NK-92 (cell line): ENCODE data around the gene RIN3.

ENCODE experiments used
- DNase-seq: peaks from one replicate; lab custom pipeline; 2025; ENCODE audit not compliant: unreplicated experiment; lab: John Stamatoyannopoulos, UW

Gene RIN3

GRCh38 chr14:92644970-92645515 lies 131.5 kb downstream of the RIN3 start:
- DNase-seq: no peak

- no peak for DNase-seq
Observed at GRCh38 chr14:92645841-92646478, 132.4 kb downstream of the RIN3 start.

GRCh38 chr14:92646952-92647796 lies 133.6 kb downstream of the RIN3 start:
- DNase-seq: no peak

- no peak for DNase-seq
Observed at GRCh38 chr14:92647797-92648279, 134.3 kb downstream of the RIN3 start.

- no peak for DNase-seq
Observed at GRCh38 chr14:92649066-92649465, 135.5 kb downstream of the RIN3 start.

GRCh38 chr14:92649934-92650545 lies 136.5 kb downstream of the RIN3 start:
- no peak for DNase-seq

- DNase-seq: no peak
Observed at GRCh38 chr14:92650581-92651105, 137.1 kb downstream of the RIN3 start.

- DNase-seq: peak; percentile 59
Observed at GRCh38 chr14:92651106-92651757, 137.7 kb downstream of the RIN3 start.

- DNase-seq: no peak
Observed at GRCh38 chr14:92651758-92652406, 138.3 kb downstream of the RIN3 start.

GRCh38 chr14:92652413-92653151 lies 139.0 kb downstream of the RIN3 start:
- DNase-seq: no peak

GRCh38 chr14:92653162-92653651 lies 139.6 kb downstream of the RIN3 start:
- DNase-seq: no peak

GRCh38 chr14:92654239-92654901 lies 140.8 kb downstream of the RIN3 start:
- DNase-seq: no peak

- no peak for DNase-seq
Observed at GRCh38 chr14:92655419-92656201, 142.0 kb downstream of the RIN3 start.

GRCh38 chr14:92656306-92657081 lies 142.9 kb downstream of the RIN3 start:
- no peak for DNase-seq

- DNase-seq: no peak
Observed at GRCh38 chr14:92657457-92658142, 144.0 kb downstream of the RIN3 start.

GRCh38 chr14:92658160-92658559 lies 144.6 kb downstream of the RIN3 start:
- DNase-seq: no peak

GRCh38 chr14:92658684-92659083 lies 145.1 kb downstream of the RIN3 start:
- DNase-seq: no peak
